DOHH2 (cell line): Measurements from ENCODE around the gene SH3RF3.

ENCODE experiments used
- CTCF ChIP-seq: fragments of 200-600 bp; sonication (generic); IDR thresholded peaks from one replicate; pipeline ENCODE4 v1.5.1; 2014; ENCODE audit warnings: antibody characterized with exemption, mild to moderate bottlenecking, low read depth, low read length; ENCODE audit not compliant: poor library complexity, severe bottlenecking
- EZH2phosphoT487 ChIP-seq: fragments of 200-600 bp; sonication (generic); IDR thresholded peaks from 2 replicates; pipeline ENCODE4 v1.6.1; 2017; ENCODE audit warnings: borderline replicate concordance, mild to moderate bottlenecking, antibody characterized with exemption, low read length, moderate library complexity, mixed read lengths

DNA sequence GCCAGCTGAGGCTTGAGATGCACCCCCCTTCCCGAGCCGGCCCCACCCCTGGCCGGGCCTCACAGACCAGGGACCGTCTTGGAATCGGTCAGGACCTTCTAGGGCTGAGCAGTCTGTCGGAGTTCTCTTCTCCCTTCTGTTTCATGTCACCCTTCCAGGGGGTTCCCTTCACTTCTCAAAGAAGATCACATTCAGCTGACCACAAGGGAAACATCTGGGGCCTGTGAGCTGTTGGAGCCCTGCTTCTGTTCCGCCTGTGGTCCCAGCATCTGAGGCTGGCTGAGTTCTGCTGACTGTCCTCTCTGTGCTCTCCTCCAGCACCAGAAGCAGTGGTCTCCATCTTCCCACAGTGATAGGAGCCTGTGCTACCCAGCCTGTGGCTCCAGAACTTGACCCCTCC, 378.2 kb downstream of the SH3RF3 start:
- TF ChIP-seq CTCF (no peak), EZH2phosphoT487 (no peak)
